NCI-H345 treated with DMSO at 0.1 percent for 48 hours (cell line): ENCODE results near the gene SENP3.
A peak's percentile ranks its signal among the peaks of the same experiment; 100 is the strongest.

ENCODE experiments used
- DNase-seq: peaks from one replicate; lab custom pipeline; 2025; ENCODE audit not compliant: unreplicated experiment; lab: John Stamatoyannopoulos, UW

Gene SENP3

GRCh38 chr17:7561589-7562207, at the start of gene SENP3:
TSS of gene SENP3 (plus strand) at chr17:7561919. CDS start at chr17:7563077, 1,158 bp downstream.
- peak; percentile 42 for DNase-seq

DNA sequence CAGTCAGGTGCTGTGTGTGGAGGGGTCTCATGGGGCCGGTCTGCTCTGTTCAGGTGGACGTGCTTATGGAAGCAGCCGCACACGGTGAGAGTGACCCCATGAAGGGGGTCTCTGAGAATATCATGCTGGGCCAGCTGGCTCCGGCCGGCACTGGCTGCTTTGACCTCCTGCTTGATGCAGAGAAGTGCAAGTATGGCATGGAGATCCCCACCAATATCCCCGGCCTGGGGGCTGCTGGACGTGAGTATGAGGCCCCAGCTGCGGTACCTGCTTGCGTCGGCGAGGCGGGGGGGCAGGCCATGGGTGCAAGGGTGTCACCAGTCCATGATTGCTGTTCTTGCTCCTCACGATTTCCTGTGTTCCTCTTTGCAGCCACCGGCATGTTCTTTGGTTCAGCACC, 49.6 kb upstream of the SENP3 start:
- DNase-seq = no peak

GRCh38 chr17:7512824-7513540, 48.7 kb upstream of the SENP3 start:
- no peak for DNase-seq

DNA sequence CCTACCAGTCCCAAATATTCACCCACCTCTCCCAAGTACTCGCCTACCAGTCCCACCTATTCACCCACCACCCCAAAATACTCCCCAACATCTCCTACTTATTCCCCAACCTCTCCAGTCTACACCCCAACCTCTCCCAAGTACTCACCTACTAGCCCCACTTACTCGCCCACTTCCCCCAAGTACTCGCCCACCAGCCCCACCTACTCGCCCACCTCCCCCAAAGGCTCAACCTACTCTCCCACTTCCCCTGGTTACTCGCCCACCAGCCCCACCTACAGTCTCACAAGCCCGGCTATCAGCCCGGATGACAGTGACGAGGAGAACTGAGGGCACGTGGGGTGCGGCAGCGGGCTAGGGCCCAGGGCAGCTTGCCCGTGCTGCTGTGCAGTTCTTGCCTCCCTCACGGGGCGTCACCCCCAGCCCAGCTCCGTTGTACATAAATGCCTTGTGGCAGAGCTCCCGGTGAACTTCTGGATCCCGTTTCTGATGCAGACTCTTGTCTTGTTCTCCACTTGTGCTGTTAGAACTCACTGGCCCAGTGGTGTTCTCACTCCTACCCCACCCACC, 47.8 kb upstream of the SENP3 start:
- DNase-seq = no peak

DNA sequence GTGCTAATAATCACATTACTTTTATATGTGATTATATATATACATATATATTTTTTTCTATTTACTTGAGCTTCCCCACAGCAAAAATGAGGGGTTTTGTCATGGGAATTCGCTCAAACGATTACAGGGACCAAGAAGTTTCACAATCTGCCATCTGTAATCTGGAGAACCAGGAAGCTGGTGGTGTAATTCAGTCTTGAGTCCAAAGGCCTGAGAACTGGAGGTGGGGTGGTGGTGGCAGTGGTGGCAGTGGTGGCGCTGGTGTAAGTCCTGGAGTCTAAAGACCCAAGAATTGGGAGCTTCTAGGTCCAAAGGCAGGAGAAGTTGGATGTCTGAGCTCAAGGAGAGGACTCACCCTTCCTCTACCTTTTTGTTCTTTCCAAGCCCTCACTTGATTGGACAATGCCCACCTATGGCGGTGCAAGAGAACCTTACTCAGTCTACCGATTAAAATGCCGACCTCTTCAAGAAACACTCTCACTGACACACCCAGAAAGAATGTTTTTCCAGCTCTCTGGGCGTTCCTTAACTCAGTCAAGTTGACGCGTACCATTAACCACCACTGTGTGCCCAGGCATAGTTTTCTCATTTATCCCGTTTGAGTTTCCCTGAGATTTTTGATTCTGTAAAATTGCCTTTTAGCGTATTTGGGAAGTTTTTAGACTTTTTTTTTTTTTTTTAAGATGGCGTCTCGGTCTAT, 45.7 kb upstream of the SENP3 start:
- DNase-seq = no peak

DNA sequence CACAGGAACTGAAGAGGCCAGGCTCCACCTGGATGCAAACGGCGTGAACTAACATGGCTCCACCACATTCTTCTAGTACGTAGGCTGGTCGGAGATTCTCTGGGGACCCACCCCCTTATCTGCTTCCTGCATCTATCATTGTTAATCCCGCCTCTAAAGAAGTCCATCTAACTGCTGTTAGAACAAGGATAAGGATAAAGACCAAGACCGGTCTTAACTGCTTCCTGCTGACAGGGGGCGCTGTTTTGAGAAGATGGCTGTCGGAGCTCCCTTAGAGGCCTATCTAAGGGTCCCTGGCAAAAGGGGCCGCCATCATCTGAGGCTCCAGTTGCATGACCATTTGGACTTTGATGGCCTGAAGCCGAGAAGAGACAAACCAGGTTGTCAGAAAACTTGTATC, 38.7 kb upstream of the SENP3 start:
- DNase-seq = no peak

GRCh38 chr17:7528842-7529241, 32.9 kb upstream of the SENP3 start:
- DNase-seq = no peak

DNA sequence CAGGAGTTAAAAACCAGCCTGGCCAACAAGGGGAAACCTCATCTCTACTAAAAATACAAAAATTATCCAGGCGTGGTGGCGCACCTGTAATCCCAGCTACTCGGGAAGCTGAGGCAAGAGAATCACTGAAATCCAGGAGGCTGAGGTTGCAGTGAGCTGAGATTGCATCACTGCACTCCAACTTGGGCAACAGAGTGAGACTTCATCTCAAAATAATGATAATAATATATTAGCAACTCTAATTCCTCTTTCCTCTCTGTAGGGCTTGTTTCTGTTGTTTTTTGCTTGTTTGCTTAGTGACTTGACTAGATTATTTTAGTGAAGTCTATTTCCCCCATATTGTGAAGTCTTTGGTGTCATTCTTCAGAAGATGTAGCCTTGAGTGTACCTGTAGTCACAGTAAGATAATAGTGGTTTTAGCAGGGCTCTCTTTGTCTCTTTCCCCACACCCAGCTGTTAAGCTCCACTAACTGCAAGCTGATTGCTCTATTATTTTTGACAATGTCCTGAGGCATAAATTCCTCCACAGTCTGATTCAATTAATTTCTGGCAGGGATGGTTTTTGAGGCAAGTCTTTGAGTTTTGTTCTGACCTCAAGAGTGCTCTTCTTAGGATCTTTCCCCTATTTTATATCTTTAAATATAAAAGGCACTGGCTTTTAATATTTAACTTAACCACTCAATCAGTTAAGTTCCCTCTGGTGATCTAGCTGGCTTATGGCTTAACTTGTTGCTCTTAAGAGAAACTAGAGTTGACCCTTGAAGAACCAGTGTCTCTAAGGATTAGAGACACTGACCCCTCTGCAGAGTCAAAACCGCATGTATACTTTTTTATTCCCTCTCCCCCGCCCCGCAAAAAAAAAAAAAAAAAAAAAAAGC, 31.5 kb upstream of the SENP3 start:
- DNase-seq = no peak

DNA sequence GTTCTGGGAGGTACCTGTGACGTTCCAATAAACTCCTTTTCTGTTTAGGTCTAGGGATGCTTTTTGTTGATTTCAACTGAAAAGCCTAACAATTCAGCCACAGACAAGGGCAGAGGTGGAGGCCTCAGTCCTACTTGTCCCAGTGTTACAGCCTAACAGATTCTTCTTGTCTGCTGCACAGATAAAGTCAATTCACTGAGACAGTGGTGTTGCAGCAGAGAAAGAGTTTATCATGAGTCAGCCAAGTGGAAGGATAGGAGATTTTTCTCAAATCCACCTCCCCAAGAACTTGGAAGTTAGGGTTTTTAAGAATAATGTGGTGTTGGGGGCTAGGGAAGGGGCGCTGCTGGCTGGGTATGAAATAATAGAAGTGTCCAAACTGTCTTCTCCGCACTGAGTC, 23.7 kb upstream of the SENP3 start:
- no peak for DNase-seq

DNA sequence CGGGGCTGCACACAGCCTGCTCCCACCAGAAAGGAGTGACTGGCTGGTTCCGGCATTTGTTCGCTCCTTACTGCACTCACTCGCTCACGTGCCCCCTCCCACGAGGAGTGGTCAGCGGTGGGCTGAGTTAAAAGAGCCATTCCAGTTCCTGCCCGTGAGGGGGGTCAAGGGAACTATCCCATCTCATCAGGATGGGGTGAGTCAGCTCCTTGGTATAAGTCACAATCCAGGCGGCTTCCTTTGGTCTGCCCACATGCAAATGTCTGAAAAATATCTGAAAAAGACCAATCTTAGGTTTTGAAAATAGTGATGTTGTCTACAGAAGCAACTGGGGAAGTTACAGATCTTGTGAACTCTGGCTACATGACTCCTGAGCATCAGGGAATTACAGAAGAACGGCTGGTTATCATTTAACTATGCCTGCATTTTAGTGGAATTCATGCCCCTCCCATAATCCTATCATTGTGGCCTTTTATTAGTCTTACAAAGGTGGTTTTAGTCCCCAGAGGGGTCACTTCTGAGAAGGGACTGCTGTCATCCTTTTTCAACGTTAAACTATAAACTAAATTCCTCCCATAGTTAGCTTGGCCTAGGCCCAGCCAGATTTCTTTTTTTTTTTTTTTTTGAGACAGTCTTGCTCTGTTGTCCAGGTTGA, 22.7 kb upstream of the SENP3 start:
- DNase-seq = no peak

- no peak for DNase-seq
Measured at GRCh38 chr17:7541074-7541621, 20.6 kb upstream of the SENP3 start.

- DNase-seq = no peak
Measured at GRCh38 chr17:7544911-7545310, 16.8 kb upstream of the SENP3 start.

- DNase-seq = no peak
Measured at GRCh38 chr17:7548585-7549400, 12.9 kb upstream of the SENP3 start, which contains the start of gene TNFSF12. TSS of gene TNFSF12 (plus strand) at chr17:7549058. CDS start at chr17:7549154, 96 bp downstream.

- DNase-seq = no peak
Measured at GRCh38 chr17:7549401-7550055, 12.2 kb upstream of the SENP3 start.

DNA sequence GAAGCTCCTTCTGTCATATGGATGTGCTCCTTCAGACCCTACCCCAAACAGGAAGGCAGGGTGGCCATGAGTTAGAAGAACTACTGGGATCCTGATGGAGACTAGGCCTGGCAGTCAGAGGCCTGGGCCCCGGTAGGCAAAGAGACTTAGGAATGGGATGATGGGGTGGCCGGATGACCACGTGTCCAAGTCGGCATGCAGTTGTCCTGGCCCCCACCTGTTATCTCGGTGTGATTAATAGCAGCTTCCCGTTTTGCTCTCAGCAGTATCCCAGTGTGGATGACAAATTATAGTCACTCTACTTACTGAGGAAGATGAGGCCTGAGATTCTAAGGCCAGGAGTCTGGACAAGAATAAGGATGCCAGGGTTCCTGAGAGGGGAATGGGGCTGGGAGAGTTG, 11.4 kb upstream of the SENP3 start:
- no peak for DNase-seq

- DNase-seq = no peak
Measured at GRCh38 chr17:7551396-7551795, 10.3 kb upstream of the SENP3 start.

- DNase-seq = no peak
Measured at GRCh38 chr17:7552621-7553051, 9.1 kb upstream of the SENP3 start.

DNA sequence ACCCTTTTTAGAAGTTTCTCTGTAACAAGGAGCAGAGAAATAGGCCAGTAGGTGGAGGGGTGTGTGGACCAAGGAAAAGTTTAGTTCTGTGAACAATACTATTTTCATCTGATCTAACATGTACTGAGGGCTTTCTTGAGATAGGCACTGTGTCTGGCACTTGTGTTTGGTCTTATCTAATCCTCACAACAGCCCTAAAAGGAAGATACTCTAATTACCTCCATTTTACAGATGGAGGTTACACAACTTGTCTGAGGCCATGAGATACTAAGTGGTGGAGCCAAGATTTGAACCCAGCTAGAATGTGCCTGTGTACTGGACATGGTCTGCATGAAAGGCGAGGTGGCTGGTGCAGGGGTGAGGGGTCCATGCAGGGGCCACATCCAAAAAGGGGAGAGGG, 8.4 kb upstream of the SENP3 start:
- DNase-seq = no peak
